ENCODE measurements around the gene NOTUM.
A peak's percentile ranks its signal among the peaks of the same experiment; 100 is the strongest.

DNA sequence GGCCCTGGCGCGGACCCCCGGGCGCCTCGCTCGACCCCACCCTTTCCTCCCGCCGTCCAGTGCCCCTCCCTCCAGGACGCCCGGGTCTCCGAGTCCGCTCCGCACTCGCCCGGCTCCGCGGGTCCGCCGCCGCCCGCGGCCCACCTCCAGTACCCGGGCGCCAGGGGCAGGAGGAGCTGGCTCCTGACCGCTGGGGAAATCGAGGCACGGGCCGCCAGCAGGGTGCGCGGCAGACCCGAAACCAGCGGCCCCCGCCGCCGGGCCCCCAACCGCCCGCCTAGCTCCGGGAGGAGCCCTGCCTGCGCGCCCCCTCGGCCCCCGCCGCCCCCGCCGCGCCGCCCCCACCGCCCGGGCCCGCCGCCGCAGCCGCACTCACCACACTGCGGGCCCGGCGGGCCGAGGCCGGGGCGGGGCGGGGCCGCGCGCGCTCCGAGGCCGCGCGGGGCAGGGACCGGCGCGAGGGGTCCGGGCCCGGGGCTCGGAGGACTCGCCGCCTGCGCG, 33.8 kb downstream of the NOTUM start:
- TF ChIP-seq, protein P1, sequence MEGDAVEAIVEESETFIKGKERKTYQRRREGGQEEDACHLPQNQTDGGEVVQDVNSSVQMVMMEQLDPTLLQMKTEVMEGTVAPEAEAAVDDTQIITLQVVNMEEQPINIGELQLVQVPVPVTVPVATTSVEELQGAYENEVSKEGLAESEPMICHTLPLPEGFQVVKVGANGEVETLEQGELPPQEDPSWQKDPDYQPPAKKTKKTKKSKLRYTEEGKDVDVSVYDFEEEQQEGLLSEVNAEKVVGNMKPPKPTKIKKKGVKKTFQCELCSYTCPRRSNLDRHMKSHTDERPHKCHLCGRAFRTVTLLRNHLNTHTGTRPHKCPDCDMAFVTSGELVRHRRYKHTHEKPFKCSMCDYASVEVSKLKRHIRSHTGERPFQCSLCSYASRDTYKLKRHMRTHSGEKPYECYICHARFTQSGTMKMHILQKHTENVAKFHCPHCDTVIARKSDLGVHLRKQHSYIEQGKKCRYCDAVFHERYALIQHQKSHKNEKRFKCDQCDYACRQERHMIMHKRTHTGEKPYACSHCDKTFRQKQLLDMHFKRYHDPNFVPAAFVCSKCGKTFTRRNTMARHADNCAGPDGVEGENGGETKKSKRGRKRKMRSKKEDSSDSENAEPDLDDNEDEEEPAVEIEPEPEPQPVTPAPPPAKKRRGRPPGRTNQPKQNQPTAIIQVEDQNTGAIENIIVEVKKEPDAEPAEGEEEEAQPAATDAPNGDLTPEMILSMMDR (IDR thresholded peaks at IDR 0.05 in 4 of 5, conservative IDR thresholded peaks at IDR 0.05 in 1 of 5) = peak in 1 of 5 experiments; percentile 5
- TF ChIP-seq POLR2A (IDR thresholded peaks at IDR 0.05) = no peak

Measured in gastrocnemius medialis (tissue), 4 donors.